OCI-LY7 (cell line): ENCODE measurements around the gene GREM2. TPM values are rescaled to one million over a fixed set of nuclear protein-coding genes. Genes with fewer than 3 reads are reported as not detected.

Source experiments
- Bru-seq: library from RNA; stranded (reverse); fragments of 400-500 nt; gene quantifications from one replicate; lab custom pipeline; 2021; lab: Mats Ljungman, UMichigan
- BruChase-seq, 2 experiments: library from RNA; stranded (reverse); fragments of 400-500 nt; gene quantifications; one replicate each; lab custom pipeline; 2021; lab: Mats Ljungman, UMichigan
- BruUV-seq: library from RNA; stranded (reverse); fragments of 400-500 nt; replicated peaks from 2 replicates; lab custom pipeline; 2021; lab: Mats Ljungman, UMichigan
- CTCF ChIA-PET: fragments of 300-600 bp; sonication (Branson Sonifier 250); formaldehyde crosslinking; loops from one replicate; lab custom pipeline; 2022; ENCODE audit warnings: antibody characterized with exemption; ENCODE audit not compliant: unreplicated experiment; lab: Charles Lee
- POLR2A ChIA-PET: fragments of 300-600 bp; sonication (Branson Sonifier 250); formaldehyde crosslinking; loops from one replicate; lab custom pipeline; 2022; ENCODE audit warnings: antibody characterized with exemption; lab: Charles Lee
- DNase-seq: peaks from one replicate; pipeline ENCODE4 v3.0.0-alpha.2; 2015; ENCODE audit warnings: low spot score
- H2AFZ ChIP-seq: fragments of 200-600 bp; sonication (generic), shearing (Covaris generic); 2 replicates; pipeline ENCODE4 v1.6.1; 2014; ENCODE audit warnings: mild to moderate bottlenecking, antibody characterized with exemption, low read length, moderate library complexity
- H3K27ac ChIP-seq: fragments of 200-600 bp; sonication (generic); 2 replicates; pipeline ENCODE4 v1.5.1; 2014; ENCODE audit warnings: mixed run types, low read depth, mild to moderate bottlenecking, moderate library complexity, low read length, inconsistent platforms; ENCODE audit not compliant: poor library complexity, severe bottlenecking
- H3K36me3 ChIP-seq: fragments of 200-600 bp; sonication (generic); 2 replicates; pipeline ENCODE4 v1.6.1; 2014; ENCODE audit warnings: mild to moderate bottlenecking, antibody characterized with exemption, low read length, moderate library complexity, mixed read lengths; ENCODE audit not compliant: insufficient read depth
- H3K4me1 ChIP-seq: fragments of 200-600 bp; sonication (generic); 2 replicates; pipeline ENCODE4 v1.5.1; 2014; ENCODE audit warnings: mild to moderate bottlenecking, low read length; ENCODE audit not compliant: insufficient read depth, poor library complexity, severe bottlenecking
- H3K4me2 ChIP-seq: fragments of 200-600 bp; sonication (generic); 2 replicates; pipeline ENCODE4 v1.6.1; 2014; ENCODE audit warnings: mild to moderate bottlenecking, low read length
- H3K4me3 ChIP-seq: fragments of 200-600 bp; sonication (generic); 2 replicates; pipeline ENCODE4 v1.5.1; 2014; ENCODE audit warnings: mild to moderate bottlenecking, low read depth, low read length; ENCODE audit not compliant: poor library complexity, severe bottlenecking
- H3K79me2 ChIP-seq: fragments of 200-600 bp; sonication (generic); 2 replicates; pipeline ENCODE4 v1.6.1; 2016; ENCODE audit warnings: low read depth, mild to moderate bottlenecking, low read length, moderate library complexity, mixed read lengths; ENCODE audit not compliant: insufficient read depth
- H3K9me2 ChIP-seq: fragments of 200-600 bp; sonication (generic); 2 replicates; pipeline ENCODE4 v1.6.1; 2016; ENCODE audit warnings: mild to moderate bottlenecking, low read length, mixed read lengths; ENCODE audit not compliant: insufficient read depth
- H3K9me3 ChIP-seq: fragments of 200-600 bp; sonication (generic); 2 replicates; pipeline ENCODE4 v1.6.1; 2014; ENCODE audit warnings: mild to moderate bottlenecking, mixed run types, low read length, mixed read lengths
- H4K20me1 ChIP-seq: fragments of 200-600 bp; sonication (generic); 2 replicates; pipeline ENCODE4 v1.6.1; 2014; ENCODE audit warnings: mild to moderate bottlenecking, antibody characterized with exemption, low read length, moderate library complexity, mixed read lengths; ENCODE audit not compliant: insufficient read depth
- EZH2phosphoT487 ChIP-seq: fragments of 200-600 bp; sonication (generic); IDR thresholded peaks from 2 replicates; pipeline ENCODE4 v1.6.1; 2018; ENCODE audit warnings: low read depth, borderline replicate concordance, mild to moderate bottlenecking, mixed run types, antibody characterized with exemption, low read length, moderate library complexity, mixed read lengths
- intact Hi-C: fragments of 100-400 bp; cut with micrococcal nuclease; formaldehyde crosslinking; loops from one replicate; pipeline ENCODE4 v1.10.0; 2022; ENCODE audit not compliant: unreplicated experiment
- long read RNA-seq: library from polyadenylated mRNA; stranded (forward); transcript quantifications from one replicate; pipeline ENCODE4 v2.0.0, GENCODE V29; 2022
- total RNA-seq, 2 experiments: library from RNA; depleted of rRNA in 1 of 2; stranded (reverse); fragments of >200 nt in 1 of 2; shearing (Covaris generic) in 1 of 2; gene quantifications; 2 replicates each; pipeline ENCODE4 v1.2.3, GENCODE V29; 2014 to 2022
- TF ChIP-seq, protein P1 (sequence below): fragments of 200-600 bp; sonication (generic); conservative IDR thresholded peaks from 2 replicates; pipeline ENCODE4 v1.5.1; 2014; ENCODE audit warnings: mild to moderate bottlenecking, antibody characterized with exemption, low read length, moderate library complexity, mixed read lengths

Gene GREM2
- total RNA-seq (2014; rRNA removed; shearing (Covaris generic)) (not detected in 2 replicates), total RNA-seq (2022) (not detected in 2 replicates), Bru-seq, nascent RNA (percentile 12 among the genes with signal in this experiment), BruChase-seq, experiment 1, labeled RNA remaining after a 6-hour chase (percentile 13 among the genes with signal in this experiment), BruChase-seq, experiment 2, labeled RNA remaining after a 2-hour chase (percentile 11 among the genes with signal in this experiment)
- long read RNA-seq = 0 reads

DNA sequence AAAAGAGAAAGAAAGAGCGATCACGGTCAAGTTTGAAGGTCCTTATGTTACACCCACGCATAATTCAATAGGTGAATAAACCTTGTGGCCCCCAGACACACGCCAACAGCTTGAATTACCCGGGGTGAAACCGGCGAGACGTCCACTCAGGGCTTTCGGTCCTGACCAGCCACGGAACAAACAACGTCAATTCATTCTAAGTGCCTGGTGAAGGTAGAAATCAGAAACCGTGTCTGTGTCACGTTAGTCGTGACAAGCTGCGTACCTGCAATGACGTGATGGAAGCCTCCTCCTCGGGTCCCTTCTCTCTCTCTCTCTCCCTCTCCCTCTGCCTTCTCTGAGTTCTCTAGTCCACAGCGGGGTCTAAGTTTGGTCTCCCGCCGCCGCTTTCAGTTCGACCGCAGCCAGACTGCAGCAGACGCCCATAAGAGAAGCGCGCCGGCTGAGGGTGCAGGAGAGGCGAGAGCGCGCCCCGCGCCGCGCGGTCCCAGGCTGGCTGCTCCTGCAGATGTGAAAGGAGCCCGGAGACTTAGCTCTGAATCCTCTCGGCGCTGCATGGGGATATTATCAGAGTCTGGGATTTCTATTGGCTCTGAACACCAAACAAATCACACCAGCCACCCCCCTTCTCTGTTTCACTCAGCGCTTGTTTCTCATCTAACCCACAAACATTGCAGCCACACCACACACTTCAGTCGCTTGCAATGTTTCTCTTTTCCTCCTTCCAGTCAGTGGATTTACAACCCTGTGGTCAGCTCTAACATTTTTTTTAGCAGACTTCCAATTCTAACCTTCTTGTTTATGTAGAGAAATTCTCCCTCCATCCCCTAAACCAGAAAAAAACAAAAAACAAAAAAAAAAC lies at the start of gene GREM2:
GREM2 (minus strand) TSS at position 537 of the 862 bp plus-strand sequence. CDS start 118,680 bp downstream, outside the sequence.
- H3K27ac ChIP-seq = no peak within 1 kb of the TSS
- H3K4me3 ChIP-seq = no peak within 1 kb of the TSS
- no TSS peak for BruUV-seq
- no peak within 1 kb of the TSS for H3K4me2 ChIP-seq
- H3K9me2 ChIP-seq = no peaks in the 10 kb centered on the region
- intact Hi-C loops = no loop called here
- POLR2A ChIA-PET = interaction anchor here (0.7 kb wide), 1 partner anchor 8 kb away, joined by 3 read pairs; no protein-coding TSS in a partner anchor
- DNase-seq = no peak
- no peak for TF ChIP-seq EZH2phosphoT487
- TF ChIP-seq, protein P1, sequence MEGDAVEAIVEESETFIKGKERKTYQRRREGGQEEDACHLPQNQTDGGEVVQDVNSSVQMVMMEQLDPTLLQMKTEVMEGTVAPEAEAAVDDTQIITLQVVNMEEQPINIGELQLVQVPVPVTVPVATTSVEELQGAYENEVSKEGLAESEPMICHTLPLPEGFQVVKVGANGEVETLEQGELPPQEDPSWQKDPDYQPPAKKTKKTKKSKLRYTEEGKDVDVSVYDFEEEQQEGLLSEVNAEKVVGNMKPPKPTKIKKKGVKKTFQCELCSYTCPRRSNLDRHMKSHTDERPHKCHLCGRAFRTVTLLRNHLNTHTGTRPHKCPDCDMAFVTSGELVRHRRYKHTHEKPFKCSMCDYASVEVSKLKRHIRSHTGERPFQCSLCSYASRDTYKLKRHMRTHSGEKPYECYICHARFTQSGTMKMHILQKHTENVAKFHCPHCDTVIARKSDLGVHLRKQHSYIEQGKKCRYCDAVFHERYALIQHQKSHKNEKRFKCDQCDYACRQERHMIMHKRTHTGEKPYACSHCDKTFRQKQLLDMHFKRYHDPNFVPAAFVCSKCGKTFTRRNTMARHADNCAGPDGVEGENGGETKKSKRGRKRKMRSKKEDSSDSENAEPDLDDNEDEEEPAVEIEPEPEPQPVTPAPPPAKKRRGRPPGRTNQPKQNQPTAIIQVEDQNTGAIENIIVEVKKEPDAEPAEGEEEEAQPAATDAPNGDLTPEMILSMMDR = no peak
- CTCF ChIA-PET = no interaction called here
- H3K79me2 ChIP-seq = no peaks in the 10 kb centered on the region
- no peaks in the 10 kb centered on the region for H4K20me1 ChIP-seq
- no peaks in the 10 kb centered on the region for H3K9me3 ChIP-seq
- no peaks in the 10 kb centered on the region for H3K36me3 ChIP-seq
- no peaks in the 10 kb centered on the region for H3K4me1 ChIP-seq
- no peak within 1 kb of the TSS for H2AFZ ChIP-seq

DNA sequence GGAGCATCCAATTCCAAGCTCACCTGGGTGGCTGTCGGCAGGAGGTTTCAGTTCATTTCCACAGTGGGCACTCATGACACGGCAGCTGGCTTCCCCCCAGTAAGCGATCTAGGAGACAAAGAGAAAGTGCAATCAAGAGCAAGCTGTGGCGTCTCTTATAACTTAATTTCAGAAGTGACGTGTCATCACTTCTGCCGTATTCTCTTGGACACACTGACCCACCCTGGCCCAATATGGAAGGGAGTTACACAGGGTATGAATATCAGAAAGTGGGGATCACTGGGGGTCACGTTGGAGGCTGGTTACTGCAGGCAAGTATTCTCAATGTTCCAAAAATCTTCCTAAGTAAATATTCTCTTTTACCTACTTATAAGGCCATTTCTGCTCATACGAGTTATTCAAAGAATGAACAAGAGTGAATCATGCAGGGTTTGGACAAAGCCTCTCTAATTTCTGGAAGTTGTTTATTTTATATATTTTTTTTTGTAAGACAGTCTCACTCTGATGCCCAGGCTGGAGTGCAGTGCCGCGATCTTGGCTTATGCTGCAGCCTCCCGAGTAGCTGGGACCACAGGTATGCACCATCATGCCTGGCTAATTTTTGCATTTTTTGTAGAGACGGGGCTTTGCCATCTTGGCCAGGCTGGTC lies 46.5 kb upstream of the GREM2 start:
- no TSS peak for BruUV-seq
- TF ChIP-seq EZH2phosphoT487 = no peak
- TF ChIP-seq, protein P1 = no peak
- no peak overlapping the region for H3K4me2 ChIP-seq
- no peak for DNase-seq
- no peaks in the 10 kb centered on the region for H3K9me2 ChIP-seq
- H3K9me3 ChIP-seq = no peaks in the 10 kb centered on the region
- H2AFZ ChIP-seq = no peak overlapping the region
- H3K27ac ChIP-seq = no peak overlapping the region
- H3K4me1 ChIP-seq = no peaks in the 10 kb centered on the region
- ChIA-PET CTCF (no interaction called here), POLR2A (interaction anchor here (0.7 kb wide), 1 partner anchor 74 kb away, joined by 3 read pairs; no protein-coding TSS in a partner anchor)
- intact Hi-C loops = no loop called here
- H3K4me3 ChIP-seq = no peak overlapping the region
- H3K79me2 ChIP-seq = no peaks in the 10 kb centered on the region
- no peaks in the 10 kb centered on the region for H3K36me3 ChIP-seq
- no peaks in the 10 kb centered on the region for H4K20me1 ChIP-seq
